Esophagus muscularis mucosa (tissue), 4 donors: ENCODE results near the gene CEACAM16. TPM values are rescaled to one million over a fixed set of nuclear protein-coding genes. Genes with fewer than 3 reads are reported as not detected.
"Not testable (repeated sequence)": the region's sequence is repeated elsewhere in the genome, so short reads cannot be mapped to it uniquely, and the experiment has no call there.

Source experiments
- DNase-seq: peaks from one replicate; pipeline ENCODE4 v3.0.0-alpha.2; 2017; ENCODE audit errors: extremely low spot score
- H3K27ac ChIP-seq, 4 donors: fragments of 200-600 bp; sonication (generic); replicated peaks in 1 of 4; 1 replicate in 3 of 4; 2 replicates in 1 of 4; pipeline ENCODE4 v1.5.1; 2016 to 2019; ENCODE audit warnings: mild to moderate bottlenecking in 1 of 4
- H3K27me3 ChIP-seq, 4 donors: fragments of 200-600 bp; sonication (generic); one replicate each; pipeline versions ENCODE4 v1.5.1 to v1.6.0; 2016 to 2019
- H3K36me3 ChIP-seq, 4 donors: fragments of 200-600 bp; sonication (generic); one replicate each; pipeline ENCODE4 v1.5.1; 2016 to 2019
- H3K4me1 ChIP-seq, 4 donors: fragments of 200-600 bp; sonication (generic); one replicate each; pipeline ENCODE4 v1.5.1; 2016 to 2019
- H3K4me3 ChIP-seq, 4 donors: fragments of 200-600 bp; sonication (generic); 1 replicate in 2 of 4; 2 replicates in 2 of 4; pipeline ENCODE4 v1.5.1; 2016 to 2019; ENCODE audit warnings: mild to moderate bottlenecking in 4 of 4, moderate library complexity in 1 of 4
- H3K9me3 ChIP-seq, 4 donors: fragments of 200-600 bp; sonication (generic); 1 replicate in 3 of 4; 2 replicates in 1 of 4; pipeline ENCODE4 v1.5.1; 2016 to 2019
- EP300 ChIP-seq: sonication (generic); formaldehyde crosslinking; IDR thresholded peaks from one replicate; pipeline ENCODE4 v1.6.1; 2017; ENCODE audit warnings: antibody characterized with exemption
- POLR2A ChIP-seq: fragments of 450-650 bp; IDR thresholded peaks from one replicate; pipeline ENCODE4 v1.6.1; 2017; ENCODE audit warnings: antibody characterized with exemption, moderate library complexity, mild to moderate bottlenecking, low read depth
- POLR2AphosphoS5 ChIP-seq, 2 donors: sonication (generic); formaldehyde crosslinking; IDR thresholded peaks; one replicate each; pipeline ENCODE4 v1.6.1; 2017; ENCODE audit warnings: antibody characterized with exemption in 2 of 2
- WGBS: methylation state at CpG from one replicate; pipeline ENCODE4 v1.1.5; 2018; 5-methylcytosine and 5-hydroxymethylcytosine counted together
- intact Hi-C: fragments of 100-400 bp; cut with DNase I; formaldehyde crosslinking; loops from one replicate; pipeline ENCODE4 v1.15.1; 2023
- total RNA-seq, 4 donors: library from RNA; depleted of rRNA; stranded (reverse); fragments of >200 nt; gene quantifications; one replicate each; pipeline versions ENCODE4 v1.1.0 to v1.2.1, GENCODE V29; 2016
- TF ChIP-seq, protein P1 (sequence below), 3 experiments: fragments of 200-600 bp in 2 of 3; fragments of 450-650 bp in 1 of 3; sonication (generic) in 2 of 3; IDR thresholded peaks; one replicate each; pipeline ENCODE4 v1.5.1; 2017 to 2019; ENCODE audit warnings: antibody characterized with exemption in 3 of 3, mild to moderate bottlenecking in 2 of 3, moderate library complexity in 1 of 3

Gene CEACAM16
- total RNA-seq, 4 donors from 2014 or later: not detected

DNA sequence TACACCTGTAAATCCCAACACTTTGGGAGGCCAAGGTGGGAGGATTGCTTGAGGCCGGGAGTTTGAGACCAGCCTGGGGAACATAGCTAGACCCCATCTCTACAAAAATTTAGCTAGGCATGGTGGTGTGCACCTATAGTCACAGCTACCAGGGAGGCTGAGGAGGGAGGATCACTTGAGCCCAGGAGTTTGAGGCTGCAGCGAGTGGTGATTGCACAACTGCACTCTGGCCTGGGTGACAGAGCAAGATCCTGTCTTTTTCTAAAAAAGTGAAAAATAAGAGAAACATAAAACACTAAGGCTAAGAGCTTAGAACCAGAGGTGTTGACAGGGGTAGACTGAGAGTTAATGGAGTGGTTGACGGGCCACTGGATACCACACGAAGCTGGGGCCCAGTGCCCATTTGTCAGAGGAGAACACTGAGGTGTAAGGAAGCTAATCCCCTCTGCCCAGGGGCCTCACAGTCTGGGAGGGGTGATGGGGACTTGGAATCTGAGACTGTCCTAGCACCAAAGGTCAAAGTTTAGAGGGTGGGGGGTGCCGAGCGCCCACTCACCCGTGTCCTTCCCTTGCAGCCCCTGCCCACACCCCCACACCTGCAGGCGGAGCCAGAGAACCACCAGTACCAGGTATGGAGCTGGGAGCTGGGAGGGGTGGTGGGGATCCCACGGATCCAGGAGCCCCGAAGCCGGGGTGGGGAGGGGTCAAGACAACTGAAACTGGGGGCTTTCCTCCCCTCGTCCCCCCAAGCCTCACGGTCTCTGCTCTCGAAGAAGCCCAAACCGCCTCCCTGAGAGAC lies 16.8 kb upstream of the CEACAM16 start:
- no peak for DNase-seq
- peaks cover 7 to 50% (median 32%) of the 10 kb centered on the region in 4 donors for H3K36me3 ChIP-seq
- no peaks in the 10 kb centered on the region for H3K27me3 ChIP-seq
- no peak overlapping the region for H3K4me3 ChIP-seq
- TF ChIP-seq POLR2A (no peak), POLR2AphosphoS5 (IDR thresholded peaks at IDR 0.05) (no peak), EP300 (no peak)
- TF ChIP-seq, protein P1, sequence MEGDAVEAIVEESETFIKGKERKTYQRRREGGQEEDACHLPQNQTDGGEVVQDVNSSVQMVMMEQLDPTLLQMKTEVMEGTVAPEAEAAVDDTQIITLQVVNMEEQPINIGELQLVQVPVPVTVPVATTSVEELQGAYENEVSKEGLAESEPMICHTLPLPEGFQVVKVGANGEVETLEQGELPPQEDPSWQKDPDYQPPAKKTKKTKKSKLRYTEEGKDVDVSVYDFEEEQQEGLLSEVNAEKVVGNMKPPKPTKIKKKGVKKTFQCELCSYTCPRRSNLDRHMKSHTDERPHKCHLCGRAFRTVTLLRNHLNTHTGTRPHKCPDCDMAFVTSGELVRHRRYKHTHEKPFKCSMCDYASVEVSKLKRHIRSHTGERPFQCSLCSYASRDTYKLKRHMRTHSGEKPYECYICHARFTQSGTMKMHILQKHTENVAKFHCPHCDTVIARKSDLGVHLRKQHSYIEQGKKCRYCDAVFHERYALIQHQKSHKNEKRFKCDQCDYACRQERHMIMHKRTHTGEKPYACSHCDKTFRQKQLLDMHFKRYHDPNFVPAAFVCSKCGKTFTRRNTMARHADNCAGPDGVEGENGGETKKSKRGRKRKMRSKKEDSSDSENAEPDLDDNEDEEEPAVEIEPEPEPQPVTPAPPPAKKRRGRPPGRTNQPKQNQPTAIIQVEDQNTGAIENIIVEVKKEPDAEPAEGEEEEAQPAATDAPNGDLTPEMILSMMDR (IDR thresholded peaks at IDR 0.05): no peak
- intact Hi-C loops: no loop called here
- 90% methylated on average over 8 of the region's 15 CpGs for WGBS
- no peaks in the 10 kb centered on the region for H3K9me3 ChIP-seq
- H3K27ac ChIP-seq: no peak overlapping the region
- H3K4me1 ChIP-seq: peaks cover 3 to 11% (median 7%) of the 10 kb centered on the region in 4 donors

DNA sequence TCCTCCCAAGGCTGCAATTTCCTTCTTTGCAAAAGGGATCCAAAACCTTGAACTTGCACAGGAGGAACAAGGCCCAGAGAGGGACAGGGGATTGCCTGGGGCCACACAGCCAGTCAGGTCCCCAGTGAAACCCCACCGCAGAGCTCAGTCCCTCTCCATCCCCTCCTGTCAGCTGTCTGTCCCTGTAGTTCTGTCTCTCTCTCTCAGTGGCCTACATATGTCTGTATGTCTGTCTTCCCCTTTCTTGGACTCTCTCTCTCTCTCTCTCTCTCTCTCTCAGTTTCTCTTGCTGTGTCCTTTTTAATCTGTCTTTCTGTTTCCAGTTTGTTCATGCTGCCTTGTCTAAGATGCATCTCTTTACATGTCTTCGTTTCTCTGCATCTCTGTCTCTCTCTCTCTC lies 16.1 kb upstream of the CEACAM16 start:
- no peak for DNase-seq
- no peak overlapping the region for H3K4me3 ChIP-seq
- no peaks in the 10 kb centered on the region for H3K9me3 ChIP-seq
- TF ChIP-seq, protein P1 (IDR thresholded peaks at IDR 0.05): no peak
- TF ChIP-seq EP300 (no peak), POLR2AphosphoS5 (IDR thresholded peaks at IDR 0.05) (no peak), POLR2A (no peak)
- H3K4me1 ChIP-seq: peaks cover 3 to 11% (median 7%) of the 10 kb centered on the region in 4 donors
- WGBS: 94% methylated on average over 2 of the region's 2 CpGs
- H3K36me3 ChIP-seq: peaks cover 7 to 50% (median 32%) of the 10 kb centered on the region in 4 donors
- H3K27ac ChIP-seq: no peak overlapping the region
- intact Hi-C loops: no loop called here
- H3K27me3 ChIP-seq: no peaks in the 10 kb centered on the region

DNA sequence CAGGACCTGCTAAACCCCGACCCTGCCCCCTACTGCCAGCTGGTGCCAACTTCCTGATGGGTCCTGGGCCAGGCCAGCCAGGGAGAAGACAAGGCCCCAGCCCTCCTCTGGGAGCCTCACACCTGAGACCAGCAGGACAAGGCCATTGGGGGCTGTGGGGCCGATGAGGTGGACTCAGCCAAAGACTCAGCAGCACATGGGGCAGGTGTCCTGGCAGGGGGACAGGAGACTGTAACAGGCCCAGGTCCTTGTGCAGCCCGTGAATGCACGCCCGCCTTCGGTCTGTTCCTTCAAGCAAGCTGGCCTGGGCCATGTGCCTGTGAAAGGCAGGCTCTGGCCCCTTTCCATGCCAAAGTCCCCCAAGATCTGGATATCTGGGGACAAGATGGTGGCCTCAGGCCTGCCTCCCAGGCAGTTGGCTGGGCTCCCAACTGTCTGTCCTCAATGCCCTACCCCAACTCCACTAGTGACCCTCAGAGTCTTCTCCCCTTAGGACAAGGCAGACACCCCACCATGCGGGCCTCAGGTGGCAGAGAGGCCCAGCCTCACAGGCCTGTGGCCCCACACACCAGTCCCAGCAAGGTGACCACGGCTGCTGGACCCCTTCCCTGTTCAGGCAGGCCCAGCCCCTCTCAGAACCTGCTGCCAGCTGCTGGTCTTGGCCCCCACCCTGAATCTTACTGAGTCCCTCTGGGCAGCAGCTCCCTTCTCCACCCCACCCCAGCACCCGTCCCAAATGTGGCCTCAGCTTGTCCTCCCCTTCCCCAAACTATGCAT lies 15.3 kb upstream of the CEACAM16 start:
- peaks cover 3 to 11% (median 7%) of the 10 kb centered on the region in 4 donors for H3K4me1 ChIP-seq
- no peak for DNase-seq
- H3K4me3 ChIP-seq: no peak overlapping the region
- H3K27ac ChIP-seq: no peak overlapping the region
- H3K36me3 ChIP-seq: peaks cover 7 to 43% (median 29%) of the 10 kb centered on the region in 4 donors
- intact Hi-C loops: no loop called here
- TF ChIP-seq POLR2AphosphoS5 (IDR thresholded peaks at IDR 0.05) (no peak), POLR2A (no peak), EP300 (no peak)
- TF ChIP-seq, protein P1 (IDR thresholded peaks at IDR 0.05): no peak
- 86% methylated on average over 4 of the region's 9 CpGs for WGBS
- no peaks in the 10 kb centered on the region for H3K27me3 ChIP-seq
- no peaks in the 10 kb centered on the region for H3K9me3 ChIP-seq

DNA sequence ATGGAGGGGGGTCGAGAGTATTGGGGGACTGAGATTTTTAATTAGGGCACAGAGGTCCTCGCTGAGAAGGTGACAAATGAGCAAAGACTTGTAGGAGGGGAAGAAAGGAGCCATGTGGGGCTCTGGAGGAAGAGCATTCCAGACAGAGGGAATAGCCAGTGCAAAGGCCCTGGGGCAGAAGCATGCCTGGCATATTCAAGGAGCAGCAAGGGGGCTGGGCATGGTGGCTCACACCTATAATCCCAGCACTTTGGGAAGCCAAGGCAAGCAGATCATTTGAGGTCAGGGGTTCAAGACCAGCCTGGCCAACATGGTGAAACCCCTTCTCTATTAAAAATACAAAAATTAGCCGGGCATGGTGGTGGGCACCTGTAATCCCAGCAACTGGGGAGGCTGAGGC lies 14.6 kb upstream of the CEACAM16 start:
- H3K27me3 ChIP-seq, H3K9me3 ChIP-seq, DNase-seq, intact Hi-C loops, H3K4me3 ChIP-seq: not testable (repeated sequence)
- Histone ChIP-seq H3K36me3 (peaks cover 7 to 36% (median 26%) of the 10 kb centered on the region in 4 donors), H3K4me1 (peaks cover 8 to 19% (median 13%) of the 10 kb centered on the region in 4 donors), H3K27ac (peak overlapping the region in 3 of 4 donors; percentile 6 to 50 (median 26))
- WGBS: 95% methylated on average over 3 of the region's 3 CpGs
